Stimulated activated CD4-positive, alpha-beta T cell treated with anti-CD3 and anti-CD28 coated beads, Interleukin-12 subunit alpha, Interleukin-12 subunit beta, amount 100 ng/mL, for 4 hours (primary cell): ENCODE measurements around the gene PDE8B.
"Not testable (repeated sequence)": the region's sequence is repeated elsewhere in the genome, so short reads cannot be mapped to it uniquely, and the experiment has no call there.

Experiments
- DNase-seq: peaks from one replicate; pipeline ENCODE4 v3.0.0-alpha.2; 2020

Gene PDE8B

DNA sequence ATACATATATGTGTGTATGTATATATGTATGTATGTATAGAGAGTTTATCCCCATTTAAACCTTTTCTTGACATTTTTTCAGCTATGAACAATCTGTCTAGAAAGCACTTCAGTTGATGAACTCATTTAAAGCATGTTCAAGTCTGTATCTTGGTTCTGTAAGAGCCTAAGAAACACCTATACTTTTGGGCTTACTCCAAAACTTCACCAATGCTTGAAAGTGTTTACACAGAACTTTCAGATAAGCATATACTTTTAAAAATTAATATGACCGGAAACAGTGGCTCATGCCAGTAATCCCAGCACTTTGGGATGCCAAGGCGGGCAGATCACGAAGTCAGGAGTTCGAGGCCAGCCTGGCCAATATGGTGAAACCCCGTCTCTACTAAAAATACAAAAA lies 250.8 kb downstream of the PDE8B start:
- DNase-seq: no peak

DNA sequence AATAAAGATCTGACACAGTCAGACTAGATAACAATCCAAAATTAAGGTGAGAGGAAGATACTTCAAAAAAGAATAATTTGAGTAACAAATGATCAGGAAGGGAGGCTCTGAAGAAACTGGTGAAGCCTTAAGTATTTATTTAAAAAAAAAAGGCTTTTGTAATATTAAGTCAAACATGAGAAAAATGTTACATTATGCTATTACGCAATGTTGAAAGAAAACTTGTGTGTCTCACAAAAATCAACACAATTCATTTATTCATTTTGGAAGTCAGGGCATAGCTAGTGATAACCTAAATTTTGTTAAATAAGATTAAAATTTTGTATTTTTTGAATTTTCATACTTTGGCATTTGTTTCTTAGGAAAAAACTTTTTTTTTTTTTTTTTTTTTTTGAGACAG lies 253.4 kb downstream of the PDE8B start:
- DNase-seq: no peak

DNA sequence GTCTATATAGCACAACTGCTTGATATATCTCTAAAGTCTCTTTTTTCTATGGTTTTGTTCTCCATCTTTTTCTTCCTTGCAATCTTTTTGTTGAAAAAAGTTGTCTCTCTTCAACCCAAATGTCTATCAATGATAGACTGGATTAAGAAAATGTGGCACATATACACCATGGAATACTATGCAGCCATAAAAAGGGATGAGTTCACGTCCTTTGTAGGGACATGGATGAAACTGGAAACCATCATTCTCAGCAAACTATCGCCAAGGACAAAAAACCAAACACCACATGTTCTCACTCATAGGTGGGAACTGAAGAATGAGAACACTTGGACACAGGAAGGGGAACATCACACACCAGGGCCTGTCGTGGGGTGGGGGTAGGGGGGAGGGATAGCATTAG lies 258.4 kb downstream of the PDE8B start:
- DNase-seq: not testable (repeated sequence)

GRCh38 chr5:77475041-77475440 lies 264.6 kb downstream of the PDE8B start:
- DNase-seq: not testable (repeated sequence)
